Panc1 (cell line): ENCODE measurements around the gene ATP6V0E2.

Experiments
- POLR2AphosphoS5 ChIP-seq: IDR thresholded peaks from 2 replicates; pipeline ENCODE4 v1.6.1; 2012; ENCODE audit warnings: mild to moderate bottlenecking, low read depth, low read length, moderate library complexity
- SIN3A ChIP-seq: IDR thresholded peaks from 2 replicates; pipeline ENCODE4 v1.6.1; 2012; ENCODE audit warnings: low read depth, mild to moderate bottlenecking, low read length, moderate library complexity, borderline replicate concordance; ENCODE audit not compliant: insufficient read depth
- TF ChIP-seq, protein P1 (sequence below): fragments of 450-650 bp; IDR thresholded peaks from 2 replicates; pipeline ENCODE4 v1.5.1; 2017; ENCODE audit warnings: mild to moderate bottlenecking
- TF ChIP-seq, protein P2 (sequence below), 2 experiments: IDR thresholded peaks; 2 replicates each; pipeline ENCODE4 v1.6.1; 2011 to 2012; ENCODE audit warnings: low read depth in 2 of 2, control low read depth in 1 of 2, low read length in 1 of 2, mild to moderate bottlenecking in 1 of 2, moderate library complexity in 1 of 2; ENCODE audit not compliant: insufficient read depth in 1 of 2

GRCh38 chr7:149881328-149882247 lies 7.8 kb downstream of the ATP6V0E2 start:
- TF ChIP-seq, protein P1, sequence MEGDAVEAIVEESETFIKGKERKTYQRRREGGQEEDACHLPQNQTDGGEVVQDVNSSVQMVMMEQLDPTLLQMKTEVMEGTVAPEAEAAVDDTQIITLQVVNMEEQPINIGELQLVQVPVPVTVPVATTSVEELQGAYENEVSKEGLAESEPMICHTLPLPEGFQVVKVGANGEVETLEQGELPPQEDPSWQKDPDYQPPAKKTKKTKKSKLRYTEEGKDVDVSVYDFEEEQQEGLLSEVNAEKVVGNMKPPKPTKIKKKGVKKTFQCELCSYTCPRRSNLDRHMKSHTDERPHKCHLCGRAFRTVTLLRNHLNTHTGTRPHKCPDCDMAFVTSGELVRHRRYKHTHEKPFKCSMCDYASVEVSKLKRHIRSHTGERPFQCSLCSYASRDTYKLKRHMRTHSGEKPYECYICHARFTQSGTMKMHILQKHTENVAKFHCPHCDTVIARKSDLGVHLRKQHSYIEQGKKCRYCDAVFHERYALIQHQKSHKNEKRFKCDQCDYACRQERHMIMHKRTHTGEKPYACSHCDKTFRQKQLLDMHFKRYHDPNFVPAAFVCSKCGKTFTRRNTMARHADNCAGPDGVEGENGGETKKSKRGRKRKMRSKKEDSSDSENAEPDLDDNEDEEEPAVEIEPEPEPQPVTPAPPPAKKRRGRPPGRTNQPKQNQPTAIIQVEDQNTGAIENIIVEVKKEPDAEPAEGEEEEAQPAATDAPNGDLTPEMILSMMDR: no peak
- TF ChIP-seq POLR2AphosphoS5 (no peak), SIN3A (no peak)
- TF ChIP-seq, protein P2, sequence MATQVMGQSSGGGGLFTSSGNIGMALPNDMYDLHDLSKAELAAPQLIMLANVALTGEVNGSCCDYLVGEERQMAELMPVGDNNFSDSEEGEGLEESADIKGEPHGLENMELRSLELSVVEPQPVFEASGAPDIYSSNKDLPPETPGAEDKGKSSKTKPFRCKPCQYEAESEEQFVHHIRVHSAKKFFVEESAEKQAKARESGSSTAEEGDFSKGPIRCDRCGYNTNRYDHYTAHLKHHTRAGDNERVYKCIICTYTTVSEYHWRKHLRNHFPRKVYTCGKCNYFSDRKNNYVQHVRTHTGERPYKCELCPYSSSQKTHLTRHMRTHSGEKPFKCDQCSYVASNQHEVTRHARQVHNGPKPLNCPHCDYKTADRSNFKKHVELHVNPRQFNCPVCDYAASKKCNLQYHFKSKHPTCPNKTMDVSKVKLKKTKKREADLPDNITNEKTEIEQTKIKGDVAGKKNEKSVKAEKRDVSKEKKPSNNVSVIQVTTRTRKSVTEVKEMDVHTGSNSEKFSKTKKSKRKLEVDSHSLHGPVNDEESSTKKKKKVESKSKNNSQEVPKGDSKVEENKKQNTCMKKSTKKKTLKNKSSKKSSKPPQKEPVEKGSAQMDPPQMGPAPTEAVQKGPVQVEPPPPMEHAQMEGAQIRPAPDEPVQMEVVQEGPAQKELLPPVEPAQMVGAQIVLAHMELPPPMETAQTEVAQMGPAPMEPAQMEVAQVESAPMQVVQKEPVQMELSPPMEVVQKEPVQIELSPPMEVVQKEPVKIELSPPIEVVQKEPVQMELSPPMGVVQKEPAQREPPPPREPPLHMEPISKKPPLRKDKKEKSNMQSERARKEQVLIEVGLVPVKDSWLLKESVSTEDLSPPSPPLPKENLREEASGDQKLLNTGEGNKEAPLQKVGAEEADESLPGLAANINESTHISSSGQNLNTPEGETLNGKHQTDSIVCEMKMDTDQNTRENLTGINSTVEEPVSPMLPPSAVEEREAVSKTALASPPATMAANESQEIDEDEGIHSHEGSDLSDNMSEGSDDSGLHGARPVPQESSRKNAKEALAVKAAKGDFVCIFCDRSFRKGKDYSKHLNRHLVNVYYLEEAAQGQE (IDR thresholded peaks at IDR 0.05; ENCODE audit: insufficient read depth in 1 of 2, low read depth in 2 of 2, low read length in 1 of 2): no peak
